GM11168 (cell line): Measurements from ENCODE around the gene CNTNAP5.

Experiments
- in situ Hi-C: fragments of 300-500 bp; cut with MboI; formaldehyde crosslinking; loops from one replicate; pipeline ENCODE4 v1.12.0; 2022; ENCODE audit warnings: low sequenced_read_pairs; ENCODE audit not compliant: unreplicated experiment

CNTNAP5 gene

DNA sequence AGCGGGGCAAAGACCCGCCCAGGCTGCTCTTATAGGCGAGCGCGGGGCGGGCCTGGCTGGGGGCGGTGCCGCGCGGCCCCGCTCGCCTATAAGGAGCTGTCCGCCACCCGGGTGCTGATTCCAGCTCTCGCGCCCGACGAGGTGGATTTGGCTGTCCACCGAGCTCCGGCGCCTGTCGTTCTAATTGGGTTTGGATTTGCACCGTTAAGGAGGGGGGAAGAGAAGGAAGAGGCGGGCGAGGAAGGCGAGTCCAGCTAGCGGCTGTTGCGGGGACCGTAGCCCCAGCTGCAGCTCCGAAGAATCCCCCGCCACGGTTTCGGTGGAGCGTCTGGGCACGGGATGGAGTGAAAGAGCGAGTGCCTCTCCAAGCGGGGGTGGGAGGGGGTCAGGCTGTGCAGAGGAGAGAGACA, at the start of gene CNTNAP5:
CNTNAP5 (plus strand) TSS at position 117 of the 410 bp plus-strand sequence. CDS start 364 bp downstream, outside the sequence.
- in situ Hi-C loops: no loop called here

DNA sequence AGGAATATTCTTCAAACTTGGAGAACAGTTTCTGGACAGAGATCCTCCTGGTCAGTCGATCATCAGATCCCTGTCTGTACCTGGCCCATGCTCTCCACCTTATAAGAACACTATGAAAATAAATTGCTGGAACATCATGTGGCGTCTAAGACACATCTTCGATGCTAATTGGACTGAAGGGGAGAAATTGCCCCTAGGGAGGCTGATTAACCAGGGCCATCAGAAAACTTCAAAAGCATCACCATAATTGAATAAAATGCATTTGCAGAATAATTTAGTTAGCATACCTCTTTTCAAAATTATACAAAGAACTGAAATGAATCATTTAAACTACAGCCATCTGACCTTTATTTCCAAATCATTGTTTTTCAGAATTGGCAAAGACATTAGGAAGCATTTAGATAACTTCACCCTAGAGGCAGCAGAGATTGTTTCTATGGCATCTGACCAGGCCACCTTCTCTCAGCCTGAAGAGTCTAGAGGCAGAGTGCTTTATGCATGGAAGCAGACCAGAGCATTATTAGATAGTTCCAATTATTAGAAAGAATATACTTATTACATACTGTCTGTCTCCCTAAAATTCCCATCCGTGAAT, 48.9 kb upstream of the CNTNAP5 start:
- in situ Hi-C loops: no loop called here

DNA sequence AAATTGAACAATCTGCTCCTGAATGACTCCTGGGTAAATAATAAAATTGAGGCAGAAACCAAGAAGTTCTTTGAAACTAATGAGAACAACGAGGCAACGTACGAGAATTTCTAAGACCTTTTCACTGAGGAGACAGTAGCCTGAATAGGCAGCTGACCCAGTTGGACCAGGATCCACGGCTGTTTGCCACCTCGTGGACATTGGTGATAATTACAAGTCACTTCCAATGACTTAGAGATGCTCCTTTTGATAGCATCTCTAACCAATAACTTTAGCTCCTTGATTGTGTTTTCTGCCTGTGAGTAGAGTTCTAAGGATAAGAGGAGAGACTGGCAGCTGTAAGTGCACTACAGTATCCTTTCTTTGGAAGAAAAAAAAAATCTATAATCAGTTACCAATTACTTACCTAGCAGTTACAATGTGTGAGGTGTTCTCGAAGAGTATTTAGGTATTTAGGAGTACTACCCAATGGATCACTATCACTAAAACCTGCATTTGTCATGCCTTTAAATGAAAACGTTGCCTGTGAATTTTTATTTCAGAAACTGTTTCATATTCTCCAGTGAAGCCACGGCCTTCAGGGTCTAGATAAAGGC, 31.3 kb upstream of the CNTNAP5 start:
- in situ Hi-C loops: no loop called here

DNA sequence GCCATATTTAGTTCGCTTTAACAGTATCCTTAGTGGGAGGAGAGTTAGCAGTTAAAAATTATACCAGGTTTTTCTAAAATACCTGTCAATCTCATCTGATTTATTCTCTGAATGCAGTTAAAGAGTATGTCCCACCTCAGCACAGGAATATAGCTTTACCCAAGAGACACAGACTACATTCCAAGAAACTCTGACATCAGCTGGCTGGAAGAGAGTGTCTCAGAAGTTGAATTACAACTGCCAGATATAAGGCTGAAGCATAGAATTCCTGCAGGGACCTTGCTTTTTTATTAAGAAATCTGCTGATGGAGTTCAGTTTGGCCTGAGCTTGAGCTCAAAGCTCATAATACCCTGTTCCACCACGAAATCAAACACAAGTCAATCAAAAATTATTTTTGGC, 25.4 kb upstream of the CNTNAP5 start:
- in situ Hi-C loops: no loop called here

DNA sequence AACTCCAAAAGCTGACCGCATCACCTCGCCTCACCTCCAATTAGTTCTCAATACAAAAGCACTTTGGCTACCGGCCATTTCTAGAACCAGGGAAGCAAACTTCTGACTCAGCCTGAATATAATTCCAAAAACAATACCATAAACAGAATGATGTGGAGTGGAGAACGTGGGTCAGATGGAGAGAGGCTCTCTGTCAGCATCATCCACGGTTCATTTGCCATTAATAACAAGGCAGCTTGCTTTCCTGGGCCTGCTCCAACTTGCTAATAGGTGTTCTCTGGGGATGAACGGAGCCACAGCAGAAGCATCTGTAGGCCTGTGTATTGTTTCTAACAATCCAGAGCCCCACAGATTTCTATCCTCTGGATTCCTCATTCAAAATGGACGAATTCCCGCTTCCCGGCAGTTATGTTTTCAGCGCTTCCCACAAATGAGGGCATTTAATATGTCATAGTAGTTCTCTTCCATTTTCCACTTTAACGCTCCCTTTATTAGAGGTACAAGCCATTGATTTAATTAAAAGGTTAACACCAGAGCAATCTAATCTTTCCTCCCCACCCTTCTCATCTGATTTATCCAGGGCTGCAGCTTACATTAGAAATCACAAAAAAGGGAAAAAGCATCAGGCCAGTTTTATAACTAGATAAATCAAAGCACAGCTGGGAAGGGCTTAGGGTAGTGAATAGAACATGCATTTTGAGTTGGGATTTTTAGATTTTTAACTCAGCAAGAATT, 23.2 kb upstream of the CNTNAP5 start:
- in situ Hi-C loops: no loop called here

DNA sequence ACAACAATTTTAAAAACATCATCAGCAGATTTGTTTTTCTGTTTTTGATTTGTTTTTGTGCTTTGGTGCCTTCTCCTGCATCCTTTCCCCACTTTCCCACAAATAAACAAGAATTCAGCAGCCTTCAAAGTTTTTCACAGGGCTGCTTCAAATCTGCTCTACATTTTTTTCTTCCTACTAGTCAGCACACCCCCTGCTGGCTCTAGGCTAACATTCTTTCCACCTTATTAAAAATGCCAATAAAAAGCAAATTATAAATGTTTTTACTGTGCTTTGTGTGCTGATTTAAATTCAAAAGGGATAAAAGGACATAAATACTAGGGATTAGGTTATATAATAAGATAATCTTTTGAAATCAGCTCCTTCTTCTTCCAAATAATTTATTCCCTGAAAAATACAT, 6.2 kb upstream of the CNTNAP5 start:
- in situ Hi-C loops: no loop called here

DNA sequence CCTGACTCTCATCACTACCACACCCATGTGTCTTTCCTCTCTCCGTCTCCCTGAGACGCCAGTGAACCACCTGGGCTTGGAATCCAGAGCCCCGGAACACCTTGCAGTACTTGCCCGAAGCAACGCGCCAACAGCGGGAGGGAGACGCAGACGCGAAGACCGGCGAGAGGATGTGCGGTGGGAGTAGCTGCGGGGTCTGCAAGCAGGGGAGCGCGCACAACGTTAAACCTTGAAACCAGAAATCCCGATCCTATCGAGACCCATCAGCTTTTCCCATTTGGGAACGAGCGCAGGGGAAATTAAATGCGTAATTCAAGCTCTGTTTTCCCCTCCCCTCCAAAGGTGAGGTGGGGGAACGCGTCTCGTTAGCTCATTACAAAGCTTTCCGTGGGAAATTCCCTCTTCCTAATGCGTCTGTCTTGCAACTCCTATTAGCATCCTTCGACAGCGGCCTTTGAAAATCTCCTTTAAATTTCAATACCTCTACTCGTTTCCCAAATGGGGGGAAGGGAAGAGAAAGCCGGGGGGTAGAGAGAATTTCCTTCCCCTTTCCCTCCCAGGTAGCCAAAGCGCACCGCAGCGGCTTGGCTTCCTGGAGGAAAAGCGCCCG, 421 bp upstream of the CNTNAP5 start:
- in situ Hi-C loops: no loop called here

DNA sequence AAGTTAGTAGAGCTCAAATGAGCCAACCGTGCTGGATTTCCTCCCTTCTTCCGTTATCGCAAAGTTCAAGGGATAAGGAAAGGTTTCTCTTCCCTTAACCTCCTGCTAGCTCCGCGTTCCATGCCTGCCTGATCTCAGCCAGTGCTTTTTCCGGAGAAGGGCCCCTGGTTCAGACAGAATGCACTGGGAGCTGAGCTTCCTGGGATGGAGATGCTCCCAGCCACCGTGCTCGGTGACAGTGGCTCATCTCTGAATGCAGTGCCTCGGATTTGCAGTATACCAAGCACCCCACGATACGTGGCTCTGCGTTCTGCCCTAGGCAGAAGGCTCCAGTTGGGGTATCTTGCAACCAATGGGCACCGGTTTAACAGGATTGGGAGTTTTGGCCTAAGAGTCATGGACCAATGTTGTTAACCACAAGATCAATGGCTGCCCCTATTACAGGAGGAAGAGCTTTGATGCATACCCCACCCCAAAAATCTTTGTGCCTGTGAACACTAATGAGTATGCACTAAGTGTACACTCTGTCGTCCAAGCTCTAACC, 876 bp downstream of the CNTNAP5 start:
- in situ Hi-C loops: no loop called here

DNA sequence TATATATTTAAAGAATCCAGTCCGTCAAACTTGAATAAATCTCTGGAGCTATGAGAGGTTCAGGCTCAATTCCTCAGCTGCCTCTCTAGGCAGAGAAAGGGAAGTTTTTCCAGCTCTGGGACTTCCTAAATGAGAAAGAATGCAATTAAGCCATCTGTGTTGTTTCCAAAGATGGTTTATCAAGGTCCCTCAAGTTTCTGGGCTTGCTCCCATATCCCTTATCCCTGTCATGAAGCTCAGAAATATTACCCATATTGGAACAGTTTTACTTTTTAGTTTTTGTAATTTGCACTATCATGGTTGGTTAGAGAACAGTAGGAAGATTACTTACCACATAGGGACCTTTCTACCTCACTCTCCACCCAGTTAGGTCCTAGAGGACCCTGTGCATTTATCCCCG, 1.4 kb downstream of the CNTNAP5 start:
- in situ Hi-C loops: no loop called here

DNA sequence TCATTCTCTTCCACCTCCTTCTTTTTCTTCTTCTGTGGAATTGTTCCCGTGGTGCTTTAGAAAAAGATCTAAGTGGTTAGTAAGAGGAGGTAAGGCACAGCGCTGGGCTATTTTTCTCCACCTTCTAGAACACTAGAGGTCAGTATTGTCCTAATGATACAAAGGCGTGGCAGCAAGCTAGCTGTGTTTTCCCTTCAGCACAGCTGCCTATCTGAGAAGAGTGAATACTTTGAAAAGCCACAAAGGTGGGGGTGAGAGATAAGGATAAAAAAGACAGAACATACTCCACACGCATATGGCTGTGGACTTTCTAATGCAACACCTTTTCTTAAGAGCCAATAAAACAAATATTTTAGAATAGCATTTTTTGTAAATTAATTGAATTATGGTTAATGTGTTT, 2.1 kb downstream of the CNTNAP5 start:
- in situ Hi-C loops: no loop called here

DNA sequence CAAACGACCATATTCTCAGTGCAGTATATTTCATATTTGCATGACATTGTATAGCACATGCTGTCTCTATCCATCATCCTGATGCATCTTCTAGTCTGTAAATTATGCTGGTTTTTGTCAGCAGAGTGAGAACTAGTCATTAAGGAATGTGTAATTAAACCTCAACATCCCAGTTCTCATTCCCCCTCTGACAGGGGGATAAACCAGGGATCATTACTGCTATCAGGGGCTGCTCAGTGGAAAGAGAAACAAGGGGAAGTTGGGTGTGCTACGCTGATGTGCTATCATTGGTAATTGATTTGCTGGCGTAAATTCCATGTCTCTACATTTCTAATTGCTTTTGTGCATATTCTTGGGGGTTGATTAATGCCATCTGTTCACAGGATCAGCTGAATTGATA, 7.7 kb downstream of the CNTNAP5 start:
- in situ Hi-C loops: no loop called here

DNA sequence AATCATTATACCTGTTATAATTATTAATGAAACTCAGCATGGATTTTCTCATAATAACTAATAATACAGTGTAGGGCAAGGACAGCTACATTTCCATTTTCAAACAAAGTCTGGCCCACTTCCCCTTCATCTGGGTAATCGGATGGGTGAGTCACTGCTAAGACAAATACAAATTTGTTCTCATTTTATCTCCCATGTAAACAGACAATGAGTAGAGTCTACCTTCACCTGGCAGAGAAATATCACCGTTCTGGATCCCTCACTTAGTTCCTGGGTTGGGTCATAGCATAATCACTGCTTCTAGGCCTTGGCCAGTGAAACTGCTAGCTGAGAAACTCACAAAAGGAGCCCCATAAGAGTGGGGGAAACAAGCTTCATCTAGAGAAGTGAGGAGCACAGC, 9.2 kb downstream of the CNTNAP5 start:
- in situ Hi-C loops: no loop called here

DNA sequence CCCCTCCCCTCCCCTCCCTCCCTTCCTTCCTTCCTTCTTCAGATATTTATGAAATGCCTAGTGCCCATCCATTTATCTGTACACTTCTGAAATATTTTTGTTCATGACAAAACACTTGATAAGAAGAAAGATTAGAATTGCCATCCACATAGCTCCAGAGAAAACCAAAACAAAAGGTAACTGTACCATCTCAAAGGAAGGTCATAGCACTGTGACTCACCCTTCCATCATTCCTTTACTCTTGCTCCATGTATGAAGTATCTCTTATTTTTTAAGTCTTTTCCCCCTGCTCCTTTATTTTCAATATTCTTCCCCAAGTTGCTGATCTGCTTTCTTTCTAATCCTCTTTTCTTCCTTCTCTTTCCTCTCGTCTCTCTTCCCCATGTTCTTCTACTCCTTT, 9.9 kb downstream of the CNTNAP5 start:
- in situ Hi-C loops: no loop called here

DNA sequence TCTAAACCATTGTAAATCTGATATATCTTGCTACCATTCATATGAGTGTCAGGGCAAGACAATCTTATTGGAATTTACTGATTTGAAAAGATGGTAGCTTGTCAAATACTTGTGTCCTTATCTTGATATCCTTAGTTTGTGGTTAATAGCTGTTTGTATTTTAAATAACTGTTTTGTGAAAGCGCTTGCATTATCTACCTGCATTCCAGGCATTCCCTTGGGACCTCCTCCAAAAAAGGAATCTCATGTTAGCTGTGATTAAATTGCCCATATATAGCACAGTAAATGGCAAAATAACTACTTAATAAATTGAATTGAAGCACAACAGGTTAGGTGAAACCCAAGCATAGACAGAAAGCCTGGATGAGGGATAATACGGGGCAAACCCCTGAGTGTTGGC, 13.9 kb downstream of the CNTNAP5 start:
- in situ Hi-C loops: no loop called here

DNA sequence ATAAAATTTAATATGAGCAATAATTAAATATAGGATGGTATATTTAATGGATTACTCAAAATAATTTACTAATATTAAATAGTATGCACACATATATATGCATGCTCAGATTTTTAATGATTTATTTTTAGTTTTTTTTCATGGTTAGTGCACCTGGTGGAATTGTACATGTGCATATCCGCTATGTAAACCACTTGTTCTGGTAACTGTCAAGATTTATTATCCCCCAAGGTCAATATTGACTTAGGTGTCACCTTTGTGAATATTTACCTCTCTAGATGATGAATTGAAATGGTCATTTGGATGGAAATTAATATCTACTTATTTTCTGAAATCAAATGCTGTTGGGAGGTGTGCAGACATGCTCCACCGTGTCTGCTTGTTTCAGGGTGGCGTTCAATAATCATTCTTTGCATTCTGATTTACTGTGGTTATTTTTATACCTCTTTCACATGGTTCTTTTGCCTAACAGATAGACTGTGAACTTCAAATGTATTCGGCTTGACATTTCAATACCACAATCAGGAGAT, 14.7 kb downstream of the CNTNAP5 start:
- in situ Hi-C loops: no loop called here

DNA sequence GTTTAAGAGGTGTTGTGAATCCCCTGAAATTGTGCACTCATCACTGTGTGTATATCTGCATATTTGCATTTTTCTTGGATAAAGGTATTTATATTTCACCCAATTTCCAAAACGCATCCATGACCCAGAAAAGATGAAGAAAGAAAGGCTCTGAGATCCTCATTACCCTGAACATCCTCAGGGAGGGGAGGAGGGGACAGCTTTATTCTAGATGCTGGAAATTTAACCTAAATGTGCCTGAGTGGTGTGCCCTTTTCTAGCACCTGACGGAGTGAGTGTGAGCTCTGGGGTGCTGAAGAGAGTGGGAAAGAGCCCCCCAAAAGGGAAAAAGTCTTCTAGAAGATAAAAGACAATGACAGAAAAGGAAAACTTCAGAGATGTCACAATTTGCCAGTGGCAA, 20.8 kb downstream of the CNTNAP5 start:
- in situ Hi-C loops: no loop called here

DNA sequence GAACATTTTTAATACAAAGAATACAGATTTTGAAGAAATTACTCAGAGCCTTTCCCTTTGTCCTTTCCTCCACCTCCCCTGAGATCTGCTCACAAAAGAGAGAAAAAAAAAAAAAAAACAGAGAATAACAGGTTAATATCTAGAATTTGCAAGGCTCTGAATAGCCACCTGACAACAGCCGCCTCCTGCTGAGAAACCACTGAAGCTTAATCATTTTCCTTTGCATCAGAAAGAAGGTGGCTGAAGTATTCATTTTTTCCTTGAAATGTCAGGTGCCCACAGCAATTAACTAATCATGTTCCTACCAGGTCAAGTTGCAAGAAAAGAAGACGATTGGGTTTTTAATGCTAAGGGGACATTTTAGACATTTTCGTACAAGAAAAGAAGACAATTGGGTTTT, 21.2 kb downstream of the CNTNAP5 start:
- in situ Hi-C loops: no loop called here

DNA sequence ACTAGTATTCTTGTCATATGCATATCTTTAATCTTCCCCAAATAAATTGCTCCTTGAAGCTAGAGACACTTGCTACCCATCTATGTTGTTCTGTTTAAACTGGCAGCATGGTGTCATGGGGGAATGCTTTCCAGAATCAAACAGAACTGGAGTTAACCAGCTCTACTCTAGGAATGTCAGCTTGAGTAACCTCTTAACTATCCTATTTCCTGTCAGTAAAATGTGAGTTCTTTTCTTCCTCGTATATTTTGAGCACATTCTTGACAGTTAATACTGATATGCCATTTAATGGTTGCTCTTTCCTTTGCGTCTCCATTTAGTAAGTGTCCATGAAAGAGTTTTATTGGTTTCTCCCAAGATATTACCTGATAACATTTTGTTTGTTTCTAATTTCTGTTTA, 23.0 kb downstream of the CNTNAP5 start:
- in situ Hi-C loops: no loop called here

DNA sequence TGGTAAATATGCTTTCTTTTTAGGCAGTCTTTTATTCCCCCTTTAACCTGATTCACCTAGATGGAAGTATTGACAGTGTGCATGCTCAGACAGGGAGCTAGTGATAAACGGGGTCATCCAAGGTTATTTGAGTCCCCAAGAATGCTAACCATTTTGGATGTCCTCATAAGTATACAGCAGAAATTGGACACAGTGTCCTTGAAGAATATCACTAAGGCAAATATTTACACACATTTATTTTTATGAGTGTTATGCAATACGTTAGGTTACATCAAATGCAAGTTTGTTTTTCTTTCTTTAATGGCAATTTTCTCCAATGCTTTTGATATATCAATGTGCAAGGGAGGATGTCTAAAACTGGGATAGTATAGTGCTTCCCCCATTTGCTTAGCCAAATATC, 23.6 kb downstream of the CNTNAP5 start:
- in situ Hi-C loops: no loop called here

DNA sequence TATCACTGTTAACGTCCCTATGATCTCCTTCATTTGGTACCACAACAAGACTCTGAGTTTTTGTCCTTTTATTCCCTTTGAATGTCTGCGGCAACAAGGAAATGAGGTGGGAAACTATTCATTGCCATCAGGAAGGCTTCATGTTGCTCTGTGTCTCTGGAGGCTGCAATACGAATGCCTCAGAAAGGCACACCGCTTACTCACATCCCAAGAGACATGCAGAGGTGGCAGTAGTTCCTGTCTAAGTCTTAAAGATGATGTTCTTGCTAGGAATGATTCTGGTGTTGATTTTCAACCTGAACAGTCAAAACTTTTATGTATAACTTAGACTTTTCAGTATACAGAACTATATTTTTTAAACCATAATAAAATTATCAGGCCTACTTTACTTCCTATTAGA, 24.0 kb downstream of the CNTNAP5 start:
- in situ Hi-C loops: no loop called here
